GM06990 (cell line): ENCODE measurements around the gene LASP1.
"Not testable (repeated sequence)": the region's sequence is repeated elsewhere in the genome, so short reads cannot be mapped to it uniquely, and the experiment has no call there.

Source experiments
- DNase-seq: peaks from one replicate; pipeline ENCODE4 v3.0.0-alpha.2; 2011; ENCODE audit not compliant: insufficient read length; ENCODE audit errors: extremely low read depth
- H3K27me3 ChIP-seq: replicated peaks from 2 replicates; pipeline ENCODE4 v1.6.0; 2011; ENCODE audit warnings: low read length; ENCODE audit not compliant: control insufficient read depth, insufficient read depth
- H3K36me3 ChIP-seq: 2 replicates; pipeline ENCODE4 v1.5.1; 2011; ENCODE audit warnings: low read length; ENCODE audit not compliant: control insufficient read depth, insufficient read depth
- H3K4me3 ChIP-seq: replicated peaks from 2 replicates; pipeline ENCODE4 v1.5.1; 2011; ENCODE audit warnings: low read depth, mild to moderate bottlenecking, control low read depth, low read length
- TF ChIP-seq, protein P1 (sequence below): IDR thresholded peaks from 2 replicates; pipeline ENCODE4 v1.5.1; 2011; ENCODE audit warnings: low read length, control low read depth, mild to moderate bottlenecking, inconsistent platforms; ENCODE audit not compliant: insufficient read depth, poor library complexity, severe bottlenecking

Gene LASP1

DNA sequence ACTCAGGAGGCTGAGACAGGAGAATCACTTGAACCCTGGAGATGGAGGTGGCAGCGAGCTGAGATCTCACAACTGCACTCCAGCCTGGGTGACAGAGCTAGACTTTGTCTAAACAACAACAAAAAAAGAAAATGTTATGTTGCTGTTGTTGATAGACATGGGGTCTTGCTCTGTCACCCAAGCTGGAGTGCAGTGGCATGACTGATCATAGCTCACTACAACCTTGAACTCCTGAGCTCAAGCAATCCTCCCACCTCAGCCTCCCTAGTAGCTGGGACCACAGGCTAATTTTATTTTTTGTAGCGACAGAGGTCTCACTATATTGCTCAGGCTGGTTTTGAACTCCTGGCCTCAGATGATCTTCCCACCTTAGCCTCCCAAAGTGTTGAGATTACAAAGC, 77.3 kb downstream of the LASP1 start:
- TF ChIP-seq, protein P1, sequence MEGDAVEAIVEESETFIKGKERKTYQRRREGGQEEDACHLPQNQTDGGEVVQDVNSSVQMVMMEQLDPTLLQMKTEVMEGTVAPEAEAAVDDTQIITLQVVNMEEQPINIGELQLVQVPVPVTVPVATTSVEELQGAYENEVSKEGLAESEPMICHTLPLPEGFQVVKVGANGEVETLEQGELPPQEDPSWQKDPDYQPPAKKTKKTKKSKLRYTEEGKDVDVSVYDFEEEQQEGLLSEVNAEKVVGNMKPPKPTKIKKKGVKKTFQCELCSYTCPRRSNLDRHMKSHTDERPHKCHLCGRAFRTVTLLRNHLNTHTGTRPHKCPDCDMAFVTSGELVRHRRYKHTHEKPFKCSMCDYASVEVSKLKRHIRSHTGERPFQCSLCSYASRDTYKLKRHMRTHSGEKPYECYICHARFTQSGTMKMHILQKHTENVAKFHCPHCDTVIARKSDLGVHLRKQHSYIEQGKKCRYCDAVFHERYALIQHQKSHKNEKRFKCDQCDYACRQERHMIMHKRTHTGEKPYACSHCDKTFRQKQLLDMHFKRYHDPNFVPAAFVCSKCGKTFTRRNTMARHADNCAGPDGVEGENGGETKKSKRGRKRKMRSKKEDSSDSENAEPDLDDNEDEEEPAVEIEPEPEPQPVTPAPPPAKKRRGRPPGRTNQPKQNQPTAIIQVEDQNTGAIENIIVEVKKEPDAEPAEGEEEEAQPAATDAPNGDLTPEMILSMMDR, result no peak
- Histone ChIP-seq H3K4me3 (no peak overlapping the region), H3K36me3 (no peaks in the 10 kb centered on the region), H3K27me3 (no peaks in the 10 kb centered on the region)
- DNase-seq, result no peak

DNA sequence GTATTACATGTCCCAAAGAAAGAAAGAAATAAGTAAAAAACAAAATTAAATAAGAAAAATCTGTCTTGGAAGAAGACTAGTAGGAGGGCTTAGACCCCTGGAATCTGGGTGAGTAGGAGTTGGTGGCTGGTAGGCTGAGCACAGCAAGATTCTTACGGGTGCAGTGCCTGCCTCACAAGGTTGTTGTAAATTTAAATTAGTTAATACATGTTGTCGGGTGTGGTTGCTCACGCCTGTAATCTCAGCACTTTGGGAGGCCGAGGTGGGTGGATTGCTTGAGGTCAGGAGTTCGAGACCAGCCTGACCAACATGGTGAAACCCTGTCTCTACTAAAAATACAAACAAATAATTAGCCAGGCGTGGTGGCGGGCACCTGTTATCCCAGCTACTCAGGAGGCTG, 83.9 kb downstream of the LASP1 start:
- H3K27me3 ChIP-seq, result not testable (repeated sequence)

DNA sequence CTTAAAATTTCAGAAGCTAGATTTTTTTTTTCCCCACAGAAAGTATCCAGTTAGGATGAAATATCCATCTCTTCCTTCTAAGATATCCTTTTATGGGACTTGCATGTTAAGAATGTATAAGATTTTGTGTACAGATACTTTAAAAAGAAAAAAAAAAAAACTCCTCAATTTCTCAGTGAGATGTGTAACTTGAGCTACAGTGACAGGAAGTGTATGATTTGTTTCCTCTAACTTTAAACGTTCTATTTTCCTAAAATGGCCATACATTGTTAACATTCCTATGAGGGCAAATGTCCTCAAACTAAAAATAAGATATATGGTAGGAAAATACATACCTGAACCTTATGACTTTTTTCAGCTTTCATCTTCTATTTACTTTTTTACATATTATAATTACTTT, 88.5 kb downstream of the LASP1 start:
- no peak for DNase-seq
- TF ChIP-seq, protein P1, result no peak
- Histone ChIP-seq H3K4me3 (no peak overlapping the region), H3K36me3 (no peaks in the 10 kb centered on the region), H3K27me3 (no peaks in the 10 kb centered on the region)

More for the DNA sequence above, 83.9 kb downstream of the LASP1 start:
- not testable (repeated sequence) for H3K4me3 ChIP-seq, H3K36me3 ChIP-seq, DNase-seq

DNA sequence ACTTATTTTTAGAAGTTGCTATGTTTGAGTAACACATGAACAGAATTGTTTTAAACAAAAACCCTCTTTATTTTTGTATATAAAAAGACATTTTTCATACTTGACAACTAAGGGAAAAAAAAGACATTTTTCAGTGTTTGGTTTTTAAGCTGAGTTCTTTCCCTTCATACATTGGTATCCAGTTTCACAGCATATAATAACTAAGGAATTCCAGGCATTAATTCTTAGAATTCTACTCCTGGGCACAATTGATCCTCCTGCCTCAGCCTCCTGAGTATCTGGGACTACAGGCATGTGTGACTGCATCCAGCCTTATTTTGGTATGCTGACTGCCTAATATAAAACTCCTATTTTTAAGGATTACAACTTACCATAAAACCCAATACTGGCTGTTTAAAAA, 88.9 kb downstream of the LASP1 start:
- Histone ChIP-seq H3K27me3 (no peaks in the 10 kb centered on the region), H3K4me3 (no peak overlapping the region), H3K36me3 (no peaks in the 10 kb centered on the region)
- TF ChIP-seq, protein P1, result no peak
- no peak for DNase-seq

DNA sequence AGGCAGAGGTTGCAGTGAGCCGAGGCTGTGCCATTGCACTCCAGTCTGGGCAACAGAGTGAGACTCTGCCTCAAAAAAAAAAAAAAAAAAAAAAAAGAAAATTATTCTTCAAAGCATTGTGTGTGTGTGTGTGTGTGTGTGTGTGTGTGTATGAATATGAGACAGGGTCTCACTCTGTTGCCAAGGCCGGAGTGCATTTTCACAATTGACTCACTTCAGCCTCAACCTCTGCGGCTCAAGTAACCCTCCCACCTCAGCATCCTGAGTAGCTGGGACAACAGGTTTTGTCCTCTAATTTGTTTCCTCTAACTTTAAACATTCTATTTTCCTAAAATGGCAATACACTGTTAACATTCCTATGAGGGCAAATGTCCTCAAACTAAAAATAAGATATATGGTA, 89.7 kb downstream of the LASP1 start:
- no peak for DNase-seq
- Histone ChIP-seq H3K27me3 (no peaks in the 10 kb centered on the region), H3K4me3 (no peak overlapping the region), H3K36me3 (no peaks in the 10 kb centered on the region)
- TF ChIP-seq, protein P1, result no peak

DNA sequence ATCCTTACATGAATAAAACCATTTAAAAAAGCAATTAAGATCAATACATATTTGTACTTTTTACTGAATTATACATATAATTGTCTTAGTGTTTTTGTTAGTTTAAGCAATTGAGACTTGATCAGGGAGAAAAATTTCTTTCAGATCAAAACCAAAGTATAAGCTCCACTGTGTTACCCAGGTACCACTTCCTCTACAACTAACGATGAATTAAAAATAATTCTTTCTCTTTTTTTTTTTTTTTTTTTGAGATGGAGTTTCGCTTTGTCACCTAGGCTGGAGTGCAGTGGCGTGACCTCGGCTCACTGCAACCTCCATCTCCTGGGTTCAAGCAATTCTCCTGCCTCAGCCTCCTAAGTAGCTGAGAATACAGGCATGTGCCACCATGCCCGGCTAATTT, 90.5 kb downstream of the LASP1 start:
- no peak for DNase-seq
- H3K36me3 ChIP-seq, result no peaks in the 10 kb centered on the region
- no peaks in the 10 kb centered on the region for H3K27me3 ChIP-seq
- TF ChIP-seq, protein P1, result no peak
- no peak overlapping the region for H3K4me3 ChIP-seq
